ENCODE results near the gene ELF1. TPM values are rescaled to one million over a fixed set of nuclear protein-coding genes. Genes with fewer than 3 reads are reported as not detected.

The ELF1 gene
- total RNA-seq, 1 experiment from 2014 or later = 31.1 TPM

DNA sequence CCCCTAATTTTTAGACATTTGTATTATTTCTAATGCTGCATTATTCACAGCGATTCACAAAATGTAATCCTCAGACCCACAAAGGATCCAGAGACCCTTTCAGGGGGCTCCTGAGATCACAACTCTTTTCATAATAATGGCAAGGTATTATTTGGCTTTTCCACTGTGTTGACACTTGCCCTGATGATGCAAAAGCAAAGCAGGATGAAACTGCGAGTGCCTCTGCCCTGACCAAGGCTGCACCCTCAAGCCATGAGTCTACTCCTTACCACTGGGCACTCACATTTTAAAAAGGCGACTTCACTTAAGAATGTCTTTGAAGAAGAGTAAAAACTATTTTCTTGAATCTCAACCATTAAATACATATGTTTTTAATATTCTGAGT lies 11.4 kb downstream of the ELF1 start:
- DNase-seq (ENCODE audit: low read depth) = no peak

DNA sequence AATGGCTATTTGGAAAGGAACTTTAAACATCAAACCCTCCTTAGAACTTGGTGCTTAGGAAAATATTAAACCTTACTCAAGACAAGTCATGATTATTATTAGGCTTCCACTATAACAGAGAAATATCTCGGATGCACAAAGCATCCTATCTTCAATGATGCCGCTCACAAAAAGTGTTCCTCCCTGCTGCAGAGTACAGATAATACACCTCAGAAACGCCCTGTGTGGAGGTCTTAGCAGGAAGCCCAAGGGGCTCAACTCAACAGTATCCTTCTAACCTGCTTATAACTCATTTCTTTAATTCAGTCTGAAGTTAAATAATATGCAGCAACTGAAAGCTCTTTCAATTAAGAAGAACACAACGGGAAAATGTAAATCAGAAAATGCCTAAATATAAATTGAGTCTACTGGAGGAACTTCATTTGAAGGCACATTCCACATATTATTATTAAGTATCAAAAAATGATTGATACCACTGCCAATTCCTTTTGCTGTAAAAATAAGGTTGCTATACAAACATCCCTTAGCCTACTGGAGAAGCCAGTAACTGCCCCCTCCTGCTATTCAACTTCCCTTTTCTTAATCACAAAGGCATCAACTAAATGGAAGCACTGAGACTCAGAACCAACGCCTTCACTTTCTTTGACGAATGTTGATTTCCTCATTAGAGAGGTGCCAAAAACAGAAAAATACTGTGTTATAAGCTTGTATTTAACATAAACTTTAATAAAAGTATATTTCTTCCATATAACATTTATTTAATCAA lies 12.0 kb downstream of the ELF1 start:
- no peak for DNase-seq (ENCODE audit: low read depth)

GRCh38 chr13:41006306-41006705 lies 12.8 kb downstream of the ELF1 start:
- DNase-seq (ENCODE audit: low read depth) = no peak

DNA sequence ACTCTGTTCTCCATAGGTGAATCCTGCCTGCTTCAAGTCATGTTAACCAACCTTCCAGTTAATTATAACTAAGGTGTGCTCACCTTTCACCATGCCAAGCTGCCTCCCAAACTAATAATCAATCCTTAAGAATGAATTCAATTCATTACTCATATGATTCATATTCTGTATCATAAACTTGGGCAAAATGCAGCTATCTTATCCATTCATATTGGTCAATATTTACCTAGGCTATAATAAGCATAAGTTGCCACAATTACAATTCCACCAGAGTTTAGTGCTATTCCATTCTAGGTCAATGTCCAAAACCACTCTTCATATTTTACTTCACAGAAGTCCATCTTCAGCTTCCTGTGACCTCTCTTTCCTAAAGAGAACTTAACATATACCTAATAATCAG lies 13.4 kb downstream of the ELF1 start:
- DNase-seq (ENCODE audit: low read depth) = no peak

DNA sequence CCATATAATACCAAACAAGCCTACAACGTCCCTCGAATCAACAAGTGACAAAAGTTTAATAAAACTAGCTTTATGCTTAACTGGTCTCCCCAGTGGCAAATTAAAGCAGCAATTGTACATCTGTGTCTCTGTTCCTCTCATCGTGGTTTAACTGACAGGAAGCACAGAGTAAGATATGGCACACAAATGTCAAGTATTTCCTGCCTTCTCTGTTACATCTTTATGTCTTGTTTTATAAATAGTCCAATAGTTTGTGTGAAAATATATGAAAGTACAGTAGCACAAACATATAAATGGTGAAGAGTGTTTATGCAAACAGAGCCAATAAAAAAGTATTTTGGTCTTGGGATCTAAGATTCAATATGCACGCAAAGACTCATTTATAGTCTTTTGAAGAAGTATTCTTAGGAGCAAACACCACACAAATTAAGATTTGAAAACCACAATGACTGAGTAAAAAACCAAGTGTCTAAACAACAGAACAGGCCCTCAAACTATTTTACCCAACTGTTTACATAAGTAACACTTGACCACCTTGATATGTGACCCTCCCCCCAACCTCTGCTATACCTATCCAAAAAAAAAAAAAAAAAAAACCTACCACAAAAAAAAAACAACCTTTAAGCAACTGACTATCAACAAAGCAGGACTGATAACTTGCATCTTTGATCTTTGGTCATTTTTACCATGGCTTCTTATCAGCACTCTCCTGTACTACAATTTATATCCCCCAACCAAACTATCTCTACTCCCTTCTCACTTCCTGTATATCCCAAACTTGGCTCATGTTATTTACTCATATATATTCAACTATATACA lies 14.0 kb downstream of the ELF1 start:
- peak; percentile 31 for DNase-seq (ENCODE audit: low read depth)

- no peak for DNase-seq (ENCODE audit: low read depth)
Measured at GRCh38 chr13:41002606-41003005, 16.5 kb downstream of the ELF1 start.

DNA sequence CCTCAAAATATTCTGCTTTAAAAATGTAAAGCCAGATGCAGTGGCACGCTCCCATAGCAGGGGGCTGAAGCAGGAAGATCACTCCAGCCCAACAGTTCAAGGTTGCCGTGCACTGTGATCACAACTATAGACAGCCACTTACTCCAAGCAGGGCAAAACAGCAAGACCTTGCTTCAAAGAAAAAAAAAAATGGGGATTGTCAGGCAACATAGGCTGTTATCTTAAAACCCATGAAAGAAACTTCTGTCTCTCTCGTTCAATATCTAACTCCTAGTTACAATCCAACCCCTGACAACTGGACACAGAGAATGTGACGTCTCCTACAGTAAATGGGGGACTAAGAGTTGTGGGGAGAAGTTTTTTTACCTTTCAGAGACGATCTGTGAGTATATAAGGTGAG lies 17.4 kb downstream of the ELF1 start:
- no peak for DNase-seq (ENCODE audit: low read depth)

DNA sequence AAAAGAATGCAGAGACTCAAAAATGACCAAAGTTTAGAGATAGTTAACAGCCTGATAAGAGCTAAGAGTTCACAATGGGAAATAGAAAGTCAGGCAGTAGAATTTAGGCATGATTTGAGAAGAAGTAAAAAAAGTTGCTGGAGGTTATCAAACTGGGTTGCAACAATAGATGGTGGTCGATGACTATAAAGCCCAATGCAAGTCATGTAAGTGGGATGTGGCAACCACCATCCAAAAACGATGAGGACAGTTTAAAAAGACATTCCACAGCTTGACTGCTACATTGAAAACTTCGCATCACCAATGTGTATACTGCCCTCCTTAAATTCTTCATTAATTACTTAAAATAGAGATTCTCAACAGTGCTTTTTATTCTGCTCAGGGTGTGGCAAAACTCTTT lies 19.7 kb downstream of the ELF1 start:
- no peak for DNase-seq (ENCODE audit: low read depth)

DNA sequence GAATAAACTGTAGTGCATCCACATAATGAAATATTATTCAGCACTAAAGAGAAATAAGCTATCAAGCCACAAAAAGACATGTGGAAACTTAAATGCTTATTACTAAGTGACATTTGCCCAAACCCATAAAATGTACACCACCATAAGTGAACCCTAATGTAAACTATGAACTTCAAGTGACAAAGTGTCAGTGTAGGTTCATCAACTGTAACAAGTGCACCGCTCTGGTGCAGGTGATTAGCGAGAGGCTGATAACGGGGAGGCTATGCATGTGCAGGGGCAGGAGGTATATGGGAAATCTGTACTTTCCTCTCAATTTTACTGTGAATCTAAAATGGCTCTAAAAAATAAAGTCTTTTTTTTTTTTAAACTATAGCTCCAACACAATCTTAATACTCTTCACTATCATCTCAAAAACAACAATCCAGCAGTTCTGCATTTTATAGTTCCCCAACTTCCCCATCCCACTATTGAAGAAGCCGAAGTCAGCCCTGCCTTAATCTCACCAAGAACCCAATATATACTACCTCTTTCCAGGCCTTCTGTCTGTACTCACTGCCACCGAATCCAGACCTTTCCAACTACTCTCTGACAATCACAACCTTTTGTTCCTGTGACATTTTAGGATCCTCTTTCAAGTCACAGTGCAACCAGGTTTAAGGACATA lies 22.6 kb downstream of the ELF1 start:
- no peak for DNase-seq (ENCODE audit: low read depth)

- no peak for DNase-seq (ENCODE audit: low read depth)
Measured at GRCh38 chr13:40995997-40996396, 23.1 kb downstream of the ELF1 start.

GRCh38 chr13:40994581-40995230 lies 24.4 kb downstream of the ELF1 start:
- no peak for DNase-seq (ENCODE audit: low read depth)

GRCh38 chr13:40993987-40994386 lies 25.1 kb downstream of the ELF1 start:
- DNase-seq (ENCODE audit: low read depth) = no peak

DNA sequence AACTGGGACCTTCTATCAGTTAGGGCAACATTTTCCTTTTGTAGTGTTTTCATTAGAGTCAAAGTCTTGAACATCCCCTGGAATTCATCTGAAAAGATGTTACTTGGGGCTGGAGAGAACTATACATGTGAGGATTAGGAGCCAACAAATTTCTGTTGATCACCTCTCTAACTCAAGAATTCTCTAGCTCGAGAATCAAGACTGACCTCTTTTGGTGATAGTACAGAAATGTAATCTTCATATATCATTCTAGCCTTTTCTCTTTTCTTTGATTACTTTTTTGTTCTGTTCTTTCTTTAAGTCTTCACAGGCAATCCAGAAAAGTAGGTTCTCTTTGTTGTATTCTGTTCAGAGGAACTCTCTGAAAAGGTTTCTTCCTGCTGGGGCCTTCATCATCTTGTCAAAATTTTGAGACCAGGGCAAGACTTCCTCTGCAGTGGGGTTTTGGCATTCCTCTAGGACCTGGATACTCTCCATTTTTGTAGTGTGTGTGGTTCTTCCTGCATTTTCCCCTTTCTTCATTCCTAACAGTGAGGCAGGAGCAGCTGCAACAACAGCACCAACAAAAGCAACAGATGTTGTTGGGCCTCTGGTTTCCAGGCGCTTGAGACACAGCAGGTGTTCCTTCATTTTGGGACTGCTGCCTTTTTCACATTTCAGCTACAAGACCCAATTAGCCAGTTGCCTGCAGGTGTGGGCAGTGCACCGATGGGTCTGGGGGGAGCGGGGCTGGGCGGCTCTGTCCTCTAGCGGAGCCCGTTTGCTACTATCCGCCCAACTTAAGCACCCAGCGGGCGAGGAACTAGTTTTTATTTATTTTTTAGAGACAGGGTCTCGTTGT lies 26.2 kb downstream of the ELF1 start:
- no peak for DNase-seq (ENCODE audit: low read depth)

GRCh38 chr13:40987606-40988280 lies 31.4 kb downstream of the ELF1 start:
- DNase-seq (ENCODE audit: low read depth) = no peak

GRCh38 chr13:40986101-40986856 lies 32.8 kb downstream of the ELF1 start:
- DNase-seq (ENCODE audit: low read depth) = no peak

- DNase-seq (ENCODE audit: low read depth) = no peak
Measured at GRCh38 chr13:40985381-40986100, 33.6 kb downstream of the ELF1 start.

GRCh38 chr13:40984668-40985366 lies 34.3 kb downstream of the ELF1 start:
- DNase-seq (ENCODE audit: low read depth) = no peak
